ENCODE results near the gene HDHD2. TPM values are rescaled to one million over a fixed set of nuclear protein-coding genes. Genes with fewer than 3 reads are reported as not detected.

Gene HDHD2
- total RNA-seq, 1 donor from 2014 or later, result 28.5 TPM

DNA sequence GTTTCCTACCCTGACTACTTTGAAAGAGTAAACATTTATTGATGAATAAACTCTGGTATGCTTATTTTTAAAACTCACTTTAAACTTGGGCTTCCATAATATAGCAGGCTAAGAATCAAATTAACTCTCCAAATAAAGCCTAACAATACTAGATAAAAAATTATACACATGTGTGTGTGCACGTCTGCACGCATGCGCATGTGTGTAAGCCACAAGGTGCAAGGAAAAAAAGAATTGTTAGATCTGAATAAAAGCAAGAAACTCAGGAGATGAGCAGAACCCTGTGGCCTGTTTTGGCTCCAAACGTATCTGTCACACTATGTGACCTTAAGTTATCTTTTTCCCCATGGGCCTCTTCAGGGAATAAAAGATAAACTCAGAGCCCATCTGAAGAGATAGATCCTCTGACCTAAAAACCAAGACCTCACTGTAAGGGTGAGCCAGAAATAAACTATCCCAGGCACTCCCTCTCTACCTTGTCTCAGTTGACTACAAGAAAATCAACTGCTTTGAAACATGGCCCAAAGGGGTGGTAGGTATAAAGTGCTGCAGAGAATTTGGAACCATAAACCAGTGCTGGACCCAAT, 6.3 kb downstream of the HDHD2 start:
- no peak for ATAC-seq

DNA sequence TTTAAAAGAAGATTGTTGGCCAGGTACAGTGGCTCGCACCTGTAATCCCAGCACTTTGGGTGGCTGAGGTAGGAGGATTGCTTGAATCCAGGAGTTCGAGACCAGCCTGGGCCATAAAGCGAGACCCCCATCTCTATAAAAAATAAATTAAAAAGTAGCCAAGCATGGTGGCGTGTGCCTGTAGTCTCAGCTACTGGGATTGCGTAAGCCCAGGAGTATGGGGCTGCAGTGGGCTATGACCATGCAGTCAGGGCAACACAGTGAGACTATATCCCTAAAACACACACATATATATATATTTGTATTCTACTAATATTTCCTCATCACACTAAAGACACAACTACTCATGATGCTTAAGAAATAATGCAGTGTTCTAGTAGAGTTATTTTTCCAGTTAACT, 7.1 kb downstream of the HDHD2 start:
- ATAC-seq, result no peak

DNA sequence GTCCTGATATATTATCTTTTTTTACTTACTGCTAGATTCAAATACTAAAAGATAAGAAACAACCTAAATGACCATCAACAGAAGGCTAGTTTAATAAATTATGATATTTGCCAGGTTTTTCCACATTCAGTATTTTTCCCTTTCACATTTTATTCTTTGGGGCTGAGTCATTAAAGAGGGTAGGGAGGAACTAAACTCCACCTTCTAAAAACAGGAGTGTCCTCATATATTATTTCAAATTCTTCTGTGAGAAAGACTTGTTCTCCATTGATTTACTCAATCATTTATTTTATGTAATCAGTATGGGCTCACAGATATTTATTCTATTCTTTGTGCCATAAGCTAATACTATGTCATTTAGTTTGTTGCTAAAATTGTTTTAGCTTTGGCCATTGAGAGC, 9.0 kb downstream of the HDHD2 start:
- ATAC-seq, result no peak

DNA sequence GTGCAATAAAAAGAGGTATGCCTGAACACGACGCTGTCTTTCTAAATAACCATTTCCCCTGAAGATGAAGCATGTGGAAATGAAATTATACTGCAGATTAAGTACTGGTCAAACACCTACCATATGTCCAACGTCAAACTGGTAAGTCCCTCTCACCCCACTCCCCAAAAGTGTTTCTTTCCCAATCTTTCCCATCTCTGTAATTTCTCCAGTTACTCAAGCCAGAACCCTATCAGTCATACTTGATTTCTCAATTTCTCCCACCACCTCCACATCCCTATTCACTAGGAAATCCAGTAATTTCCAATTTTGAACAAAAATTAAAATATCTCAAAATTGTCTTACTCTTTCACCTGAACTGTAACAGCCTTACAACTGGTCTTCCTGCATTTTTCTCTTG, 29.2 kb downstream of the HDHD2 start:
- ATAC-seq, result no peak

DNA sequence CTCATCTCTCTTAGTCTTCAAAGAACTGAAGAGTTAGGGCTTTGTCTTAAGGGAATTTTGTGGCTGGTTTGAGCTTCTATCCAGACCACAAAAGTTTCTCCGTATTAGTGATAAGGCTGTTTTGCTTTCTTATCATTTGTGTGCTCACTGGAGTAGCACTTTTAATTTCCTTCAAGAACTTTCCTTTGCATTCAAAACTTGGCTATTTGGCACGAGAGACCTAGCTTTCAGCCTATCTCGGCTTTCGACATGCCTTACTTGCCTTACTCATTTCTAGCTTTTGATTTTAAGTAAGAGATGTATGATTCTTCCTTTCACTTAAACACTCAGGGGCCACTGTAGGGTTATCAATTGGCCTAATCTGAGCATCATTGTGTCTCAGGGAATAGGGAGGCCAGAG, 29.9 kb downstream of the HDHD2 start:
- no peak for ATAC-seq

DNA sequence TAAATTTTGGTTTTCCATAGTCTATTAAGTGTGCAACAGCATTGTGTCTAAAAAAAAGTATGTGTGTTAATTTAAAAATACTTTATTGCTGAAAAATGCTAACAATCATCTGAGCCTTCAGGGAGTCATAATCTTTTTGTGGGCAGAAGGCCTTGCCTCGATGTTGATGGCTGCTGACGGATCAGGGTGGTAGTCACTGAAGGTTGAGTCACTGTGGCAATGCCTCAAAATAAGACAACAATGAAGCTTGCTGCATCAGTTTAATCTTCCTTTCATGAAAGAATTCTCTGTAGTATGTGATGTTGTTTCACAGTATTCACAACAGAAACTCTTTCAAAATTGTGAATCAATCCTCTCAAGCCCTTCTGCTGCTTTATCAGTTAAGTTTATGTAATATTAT, 31.3 kb downstream of the HDHD2 start:
- no peak for ATAC-seq

DNA sequence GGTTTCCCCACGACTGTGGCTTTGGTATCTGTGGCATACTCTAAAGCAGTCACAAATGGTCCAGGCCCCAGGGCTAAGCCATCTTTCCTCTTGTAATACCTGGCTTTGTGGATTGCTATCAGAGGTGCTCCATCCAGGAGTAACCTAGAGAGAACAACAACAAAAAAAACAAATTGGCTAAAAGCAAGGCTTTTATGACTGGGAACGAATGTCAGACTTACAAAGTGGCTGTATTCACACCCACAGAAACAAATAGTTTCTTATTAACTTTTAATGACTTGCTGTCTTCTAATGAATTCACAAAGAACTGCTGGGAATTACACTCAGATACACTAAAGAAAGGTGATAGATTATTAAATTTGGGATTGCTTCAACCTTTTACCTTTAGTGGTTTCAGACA, 35.1 kb downstream of the HDHD2 start:
- ATAC-seq, result no peak

DNA sequence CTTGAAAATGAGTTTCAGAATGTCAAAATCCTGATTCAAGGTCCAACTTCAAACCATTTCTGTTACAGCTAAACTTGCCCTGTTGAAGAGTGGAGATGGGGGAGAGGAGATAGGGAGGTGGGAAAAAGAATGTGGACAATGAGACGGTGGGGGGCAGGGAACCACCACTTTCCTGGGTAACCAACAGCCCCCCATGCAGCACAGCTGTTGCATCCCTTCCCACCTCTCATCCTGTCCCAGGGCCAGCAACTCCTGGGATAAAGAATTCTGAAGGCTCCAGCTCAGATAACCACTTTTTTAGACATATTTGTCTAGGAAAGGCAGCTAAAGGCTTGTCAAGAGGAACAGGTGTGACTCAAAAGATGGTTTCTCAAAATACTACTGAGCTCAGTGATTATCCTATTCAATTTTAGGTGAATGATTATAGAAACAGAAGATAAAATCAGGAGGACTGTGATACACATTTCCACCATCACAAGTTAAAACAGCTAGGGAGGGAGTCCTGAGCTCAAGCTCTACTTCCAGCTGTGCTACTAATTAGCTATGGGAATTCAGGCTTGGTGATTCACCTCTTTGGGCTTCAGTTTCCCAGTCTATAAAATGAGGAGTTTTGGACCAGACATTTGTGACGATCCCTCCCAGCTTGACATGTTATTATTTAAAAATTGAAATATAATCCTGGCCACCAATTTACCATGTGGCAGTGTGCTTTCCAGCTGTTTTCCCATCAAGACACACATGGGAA, 36.3 kb downstream of the HDHD2 start:
- no peak for ATAC-seq

DNA sequence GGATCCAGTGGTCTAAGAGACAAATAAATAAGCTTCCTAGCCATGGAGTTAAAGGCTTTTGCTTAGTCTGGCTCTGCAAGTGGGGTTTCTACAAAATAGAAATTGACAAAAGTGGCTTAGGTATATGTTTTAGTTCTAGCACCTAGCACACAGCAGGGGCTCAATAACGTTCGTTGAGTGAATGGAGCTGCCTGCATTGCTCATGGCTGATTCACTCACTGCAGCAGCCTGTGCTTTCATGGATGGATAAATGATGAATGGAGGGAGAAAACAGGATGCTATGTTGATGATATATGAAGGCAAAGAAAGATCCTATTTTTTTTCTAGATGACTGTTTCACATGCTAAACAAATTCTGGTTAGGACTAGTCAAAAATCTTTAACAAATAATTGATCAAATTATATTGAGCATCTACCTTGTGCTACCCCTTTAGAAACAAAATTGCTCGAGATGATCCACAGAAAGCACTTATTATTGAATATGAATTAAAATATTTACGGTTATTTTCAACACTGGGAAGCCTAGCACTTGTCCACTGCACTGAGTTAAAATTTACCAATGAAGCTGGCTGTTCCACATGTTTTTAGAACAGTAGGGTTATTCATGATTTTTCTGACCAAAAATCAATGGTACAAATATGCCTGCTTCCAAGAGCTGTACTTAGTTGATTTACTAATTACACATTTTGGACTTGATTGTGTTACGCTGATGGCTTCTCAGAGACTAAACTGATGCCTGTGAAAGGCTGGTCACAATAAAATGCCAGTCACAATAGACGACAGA, 39.6 kb downstream of the HDHD2 start:
- no peak for ATAC-seq

DNA sequence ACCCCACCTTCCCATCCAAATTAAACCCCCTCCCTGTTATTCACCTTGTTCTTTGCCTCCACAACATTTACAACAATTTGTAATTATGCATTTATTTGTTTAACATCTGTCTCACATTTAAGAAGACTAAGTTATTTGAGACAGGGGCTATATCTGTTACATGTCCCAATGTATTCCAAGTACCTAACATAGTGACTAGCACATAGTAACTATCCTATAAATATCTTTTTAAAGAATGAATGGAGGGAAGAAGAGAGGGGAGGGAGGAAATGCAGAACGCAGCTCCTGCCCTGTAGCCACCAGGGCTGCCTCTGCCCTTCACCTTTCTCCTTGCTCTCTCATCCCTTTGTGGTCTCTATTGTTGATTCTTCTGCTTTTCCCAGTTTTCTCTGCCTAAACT, 40.6 kb downstream of the HDHD2 start:
- ATAC-seq, result no peak

DNA sequence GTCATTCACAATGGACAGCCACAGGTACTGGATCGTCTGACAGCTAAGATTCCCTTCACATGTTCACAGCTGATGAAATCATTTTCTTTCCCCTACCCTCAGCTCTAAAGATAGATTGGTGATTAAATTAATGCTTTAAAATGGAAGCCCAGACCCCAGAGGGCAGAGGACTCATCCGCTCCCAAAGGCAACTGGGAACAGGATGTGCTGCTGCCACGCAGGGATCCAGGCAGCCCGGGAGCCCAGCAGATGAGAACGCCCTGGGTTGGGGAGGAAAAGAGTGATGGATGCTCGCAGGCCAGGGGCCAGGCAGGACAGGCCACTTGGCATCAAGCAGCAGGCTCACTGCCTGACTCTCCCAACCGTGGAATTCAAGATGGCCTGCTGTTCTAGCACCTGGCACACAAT, 41.3 kb downstream of the HDHD2 start:
- ATAC-seq, result no peak

DNA sequence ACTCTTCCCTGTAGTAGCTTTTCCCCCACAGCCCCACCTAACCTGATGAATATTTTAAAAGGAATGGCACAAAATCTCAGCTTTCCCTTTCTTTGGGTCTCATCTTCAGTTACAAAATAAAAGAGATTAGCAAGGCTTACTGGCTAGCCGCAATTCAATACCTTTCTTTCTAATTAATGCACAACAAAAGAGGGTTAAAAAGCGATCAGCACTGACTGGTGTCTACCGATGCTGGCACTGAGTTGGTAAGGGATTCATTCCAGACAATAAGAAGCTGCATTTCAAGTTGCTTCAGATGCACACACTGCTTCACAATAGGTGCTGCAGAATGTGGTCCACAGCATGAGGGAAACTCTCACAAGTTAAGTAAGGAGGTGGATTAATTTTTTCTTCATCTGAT, 41.9 kb downstream of the HDHD2 start:
- no peak for ATAC-seq

DNA sequence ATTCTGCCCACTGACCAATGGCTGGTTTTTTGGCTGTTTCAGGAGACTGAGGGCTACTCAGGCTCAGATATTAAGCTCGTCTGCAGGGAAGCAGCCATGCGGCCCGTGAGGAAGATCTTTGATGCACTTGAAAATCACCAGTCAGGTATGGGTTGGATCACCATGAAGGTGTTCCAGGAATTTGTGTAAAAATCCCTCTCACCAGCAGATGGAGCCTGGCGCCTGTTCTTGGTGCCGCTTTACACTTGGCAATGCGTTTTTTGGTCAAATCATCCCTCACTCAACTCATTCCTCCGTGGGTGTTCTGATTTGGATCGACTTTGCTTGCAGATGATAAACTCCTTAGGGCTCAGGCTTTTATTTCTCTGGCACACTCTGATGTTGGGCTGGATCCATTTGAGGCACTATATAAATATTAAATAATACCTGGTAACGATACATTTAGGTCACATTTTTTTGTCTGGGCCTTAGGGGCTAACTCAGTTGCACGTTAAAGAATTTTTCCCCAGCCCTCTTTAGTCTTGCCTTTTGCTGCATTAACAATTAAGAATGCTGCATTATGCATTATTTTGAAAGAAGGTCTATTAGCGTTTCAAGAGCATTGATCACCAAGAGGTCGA, 50.0 kb downstream of the HDHD2 start:
- ATAC-seq, result peak; percentile 78

DNA sequence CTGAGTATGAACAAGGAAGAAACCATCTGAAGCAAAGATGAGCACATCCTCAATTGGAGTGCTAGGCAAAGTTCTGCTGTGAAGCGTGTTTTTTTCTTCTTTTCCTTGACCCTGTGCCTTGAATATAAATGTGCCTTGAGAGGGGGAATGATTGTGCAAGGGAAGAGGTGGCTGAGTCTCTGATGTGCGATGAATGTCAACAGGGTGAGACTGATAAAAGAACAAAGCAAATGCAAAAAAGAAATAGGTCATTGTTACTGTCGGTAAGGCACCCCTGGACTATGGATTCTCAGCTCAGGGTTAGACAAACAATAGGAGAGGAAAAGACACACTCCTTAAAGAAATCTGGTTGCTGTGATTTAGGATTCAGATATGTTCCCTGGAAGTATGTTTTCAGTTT, 54.5 kb downstream of the HDHD2 start:
- ATAC-seq, result no peak

DNA sequence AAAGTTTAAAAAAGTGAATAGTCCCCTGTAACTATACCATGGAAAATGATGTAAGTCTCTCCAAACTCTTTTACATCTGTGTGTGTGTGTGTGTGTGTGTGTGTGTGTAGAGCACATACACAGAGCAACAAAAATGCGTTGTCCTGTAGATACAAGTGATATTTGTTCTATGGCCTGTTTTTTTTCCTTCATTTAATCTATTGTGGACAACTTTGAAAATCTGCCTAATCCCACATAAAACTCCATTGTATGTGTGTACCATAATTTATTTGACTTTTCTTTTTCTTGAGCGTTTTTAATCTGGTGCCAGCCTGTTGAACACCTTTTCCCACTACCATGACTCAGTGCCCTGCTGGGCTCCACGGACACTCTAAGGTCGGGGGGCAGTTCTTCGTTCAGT, 62.6 kb downstream of the HDHD2 start:
- no peak for ATAC-seq

DNA sequence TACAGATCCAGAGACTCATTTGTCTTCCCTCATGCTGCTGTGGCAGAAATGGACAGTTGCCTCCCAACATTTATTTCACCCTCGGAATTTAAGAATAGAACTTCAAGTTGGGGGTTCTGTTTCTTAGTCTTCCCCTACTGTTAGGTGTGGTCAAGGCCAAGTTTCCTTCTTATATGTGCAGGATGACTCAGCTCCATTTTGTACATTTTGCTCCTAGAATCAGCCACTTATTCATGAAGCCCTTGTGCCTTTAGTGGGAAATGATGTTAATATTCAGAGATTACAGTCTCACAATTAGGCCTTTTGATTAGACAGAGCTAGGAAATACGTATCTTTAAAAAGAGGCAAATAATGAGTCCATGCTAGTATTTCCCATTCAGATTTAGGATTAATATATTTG, 68.7 kb downstream of the HDHD2 start:
- ATAC-seq, result no peak

DNA sequence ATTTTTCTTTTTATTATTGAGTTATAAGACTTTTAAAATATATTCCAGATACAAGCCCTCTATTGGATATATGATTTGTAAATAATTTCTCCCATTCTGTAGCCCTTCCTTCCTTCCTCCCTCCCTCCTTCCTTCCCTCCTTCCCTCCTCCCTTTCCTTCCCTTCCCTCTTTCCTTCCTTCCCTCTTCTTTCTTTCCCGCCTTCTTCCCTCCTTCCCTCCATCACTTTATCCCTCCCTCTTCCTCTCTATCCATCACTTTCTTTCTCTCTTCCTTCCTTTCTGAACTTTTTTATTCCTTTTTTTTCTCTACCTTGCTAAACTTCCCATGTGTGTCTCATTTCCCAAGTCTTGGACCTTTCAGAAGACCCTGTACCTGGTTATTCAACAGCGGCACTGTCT, 69.4 kb downstream of the HDHD2 start:
- no peak for ATAC-seq

DNA sequence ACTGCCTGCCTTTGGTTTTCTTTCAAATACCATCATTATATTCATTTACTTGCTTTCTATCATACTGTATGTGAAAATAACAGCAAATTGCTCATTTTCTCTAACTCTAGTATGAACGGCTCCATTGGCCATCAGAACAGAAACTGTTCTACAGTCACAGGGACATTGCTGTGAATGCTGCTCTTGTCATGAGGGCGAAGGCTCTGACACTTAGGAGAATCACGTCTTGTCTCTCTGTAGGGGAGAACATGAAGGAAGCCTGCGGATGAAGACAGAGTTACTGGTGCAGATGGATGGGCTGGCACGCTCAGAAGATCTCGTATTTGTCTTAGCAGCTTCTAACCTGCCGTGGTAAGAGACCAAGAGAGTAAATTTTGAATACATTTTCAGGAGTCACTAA, 73.2 kb downstream of the HDHD2 start:
- no peak for ATAC-seq

DNA sequence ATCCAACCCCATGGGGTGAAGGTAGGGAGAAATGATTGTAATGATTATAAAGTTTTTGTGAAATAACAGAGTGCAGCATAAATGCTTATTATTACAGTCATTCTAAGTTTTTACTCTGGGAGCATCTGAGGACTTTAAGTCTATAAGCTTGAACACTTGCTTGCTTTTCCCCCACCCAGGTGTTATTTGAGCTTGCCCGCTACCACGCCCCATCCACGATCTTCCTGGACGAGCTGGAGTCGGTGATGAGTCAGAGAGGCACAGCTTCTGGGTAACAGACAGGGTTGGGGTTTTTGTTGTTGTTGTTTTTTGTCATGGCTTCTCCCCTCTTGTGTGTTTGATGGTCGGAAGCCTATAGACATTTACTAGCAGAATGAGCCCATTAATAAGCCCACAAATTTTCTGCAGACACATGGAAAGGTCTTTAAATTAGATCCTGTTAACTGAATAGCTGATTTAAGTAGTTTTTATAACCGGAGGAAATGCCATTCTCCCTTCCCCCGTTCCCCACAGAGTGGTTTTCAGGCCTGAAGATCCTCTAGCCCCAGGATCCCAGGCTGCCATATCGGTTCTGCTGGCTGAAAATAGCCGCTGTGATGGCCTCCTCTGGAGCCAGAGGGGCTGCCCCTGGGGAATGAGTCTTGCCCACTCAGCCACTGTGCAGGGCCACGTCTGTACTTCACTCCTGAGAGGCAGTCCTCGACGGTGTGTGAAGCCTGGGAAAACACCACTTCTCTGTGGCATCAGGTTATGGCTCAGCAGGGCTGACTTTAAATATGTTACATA, 75.0 kb downstream of the HDHD2 start:
- ATAC-seq, result peak; percentile 60

DNA sequence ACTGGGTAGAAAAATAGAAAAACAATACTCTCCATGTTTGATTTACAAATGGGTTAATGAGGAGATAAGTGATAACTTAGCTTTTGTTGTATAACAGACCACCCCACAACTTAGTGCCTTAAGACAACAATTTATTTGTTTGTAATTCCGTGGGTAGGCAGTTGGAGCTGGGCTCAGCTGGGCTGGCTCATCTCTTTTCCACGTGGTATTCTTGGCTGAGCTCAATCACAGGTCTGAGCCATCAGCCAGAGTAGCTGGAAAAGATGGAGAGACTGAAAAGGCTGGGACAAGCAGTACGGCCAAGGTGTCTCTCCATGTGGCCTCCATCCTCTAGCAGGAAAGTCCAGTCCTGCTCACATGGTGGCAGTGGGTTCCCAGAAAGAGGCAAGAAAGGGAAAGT, 82.7 kb downstream of the HDHD2 start:
- ATAC-seq, result no peak

DNA sequence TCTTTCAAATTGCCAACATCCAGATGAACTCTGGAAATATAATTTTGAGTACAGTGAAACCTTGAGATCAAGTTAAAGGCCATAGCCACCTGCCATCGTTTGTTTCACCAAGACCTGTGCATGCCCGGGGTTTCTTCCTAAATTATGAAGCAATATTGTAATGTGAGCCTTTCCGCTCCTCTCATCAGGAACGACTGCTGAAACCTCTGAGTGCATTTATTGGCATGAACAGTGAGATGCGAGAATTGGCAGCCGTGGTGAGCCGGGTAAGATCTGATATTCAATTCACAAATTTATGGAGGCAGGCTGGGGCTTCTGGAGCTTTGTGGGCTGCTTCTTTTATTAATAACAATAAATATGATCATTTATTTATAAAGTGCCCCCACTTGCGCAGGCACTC, 87.2 kb downstream of the HDHD2 start:
- ATAC-seq, result no peak

DNA sequence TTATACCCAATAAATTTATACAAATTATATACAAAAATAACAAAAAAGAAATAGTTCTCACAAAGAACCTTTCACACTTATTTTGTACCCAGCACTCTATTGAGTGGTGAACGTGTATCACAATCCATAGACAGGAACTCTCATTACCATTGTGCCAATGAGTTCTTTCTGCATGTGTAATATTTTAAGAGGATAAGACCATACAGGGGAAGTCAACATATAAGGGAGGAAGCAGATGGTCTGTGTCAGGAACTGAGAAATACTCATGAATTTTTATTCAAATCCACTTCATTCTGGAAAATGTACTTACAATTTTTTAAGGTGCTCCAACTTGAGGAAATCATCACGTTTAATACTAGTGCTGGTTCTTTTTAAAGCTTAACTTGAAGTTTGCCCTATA, 87.8 kb downstream of the HDHD2 start:
- no peak for ATAC-seq
